ENCODE data around the gene S1PR2. TPM values are rescaled to one million over a fixed set of nuclear protein-coding genes. Genes with fewer than 3 reads are reported as not detected.

The S1PR2 gene
- total and polyA plus RNA-seq, 4 donors = 3.3 to 14.3 (median 7.0) TPM

DNA sequence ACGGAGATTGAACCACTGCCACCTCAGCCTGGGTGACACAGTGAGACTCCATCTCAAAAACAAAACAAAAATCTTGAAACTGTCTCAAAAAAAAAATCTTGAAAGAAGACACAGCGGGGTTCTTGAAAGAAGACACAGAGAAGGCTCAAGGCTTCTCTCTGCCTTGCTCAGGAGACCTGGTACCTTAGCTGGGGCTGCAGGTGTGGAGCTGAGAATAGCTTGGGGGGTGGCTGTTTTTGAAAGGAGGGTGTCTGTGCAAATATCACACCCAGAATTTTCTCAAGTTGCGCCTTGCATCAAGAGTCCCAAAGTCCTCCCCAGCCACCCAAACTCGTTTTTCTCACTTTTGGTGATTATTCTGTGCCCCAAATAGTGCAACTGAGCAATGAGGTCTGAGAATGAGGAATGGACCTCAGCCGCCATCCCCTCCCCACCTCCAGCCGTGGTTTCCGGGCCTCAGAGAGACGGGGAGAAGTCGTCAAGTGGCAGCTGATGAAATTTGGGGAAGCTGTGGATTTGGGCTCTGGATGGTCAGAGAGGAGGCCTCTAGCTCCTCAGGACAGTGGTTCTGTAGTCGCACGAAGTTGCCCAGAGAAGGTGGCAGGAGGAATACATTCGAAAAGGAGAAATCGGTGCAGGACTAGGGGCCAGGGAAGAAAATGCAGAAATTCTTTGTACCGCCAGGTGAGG, 8.8 kb downstream of the S1PR2 start:
- Histone ChIP-seq H3K27me3 (ENCODE audit: control insufficient read depth in 1 of 2, insufficient read depth in 2 of 2, low read length in 1 of 2) (no peaks in the 10 kb centered on the region), H3K36me3 (ENCODE audit: control insufficient read depth in 1 of 2, insufficient read depth in 2 of 2, low read length in 1 of 2) (no peaks in the 10 kb centered on the region), H3K4me3 (ENCODE audit: low read length in 2 of 2) (no peak overlapping the region), H3K4me1 (ENCODE audit: control insufficient read depth in 1 of 2, insufficient read depth in 2 of 2, low read length in 2 of 2) (no peaks in the 10 kb centered on the region), H3K9me3 (ENCODE audit: control insufficient read depth, low read length) (no peaks in the 10 kb centered on the region), H3K27ac (ENCODE audit: low read depth in 1 of 2, low read length in 2 of 2) (no peak overlapping the region)
- DNase-seq = peak in 1 of 2 donors; percentile 59
- 87 to 91% methylated on average over 14 of the region's 14 CpGs for WGBS, 2 donors
- intact Hi-C loops (cut with DNase I) = no loop called here
- ATAC-seq (ENCODE audit: low FRiP score) = no peak

DNA sequence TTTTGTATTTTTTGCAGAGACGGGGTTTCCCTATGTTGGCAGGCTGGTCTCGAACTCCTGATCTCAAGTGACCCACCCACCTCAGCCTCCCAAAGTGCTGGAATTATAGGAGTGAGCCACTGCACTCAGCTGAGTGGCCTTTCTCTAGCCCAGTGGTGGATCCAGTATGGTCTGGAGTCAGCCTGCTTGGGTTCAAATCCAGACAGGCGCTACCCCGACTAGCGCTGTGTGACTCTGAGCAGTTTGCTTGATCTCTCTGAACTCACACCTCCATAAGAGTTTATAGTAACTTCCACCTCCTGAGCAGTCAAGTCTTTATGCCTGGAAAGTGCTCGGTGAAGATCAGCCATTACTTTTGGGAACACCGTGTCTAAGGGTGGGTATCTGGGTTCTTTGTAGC, 10.4 kb downstream of the S1PR2 start:
- Histone ChIP-seq H3K27ac (ENCODE audit: low read depth in 1 of 2, low read length in 2 of 2) (no peak overlapping the region), H3K4me3 (ENCODE audit: low read length in 2 of 2) (no peak overlapping the region), H3K27me3 (ENCODE audit: control insufficient read depth in 1 of 2, insufficient read depth in 2 of 2, low read length in 1 of 2) (no peaks in the 10 kb centered on the region), H3K4me1 (ENCODE audit: control insufficient read depth in 1 of 2, insufficient read depth in 2 of 2, low read length in 2 of 2) (no peaks in the 10 kb centered on the region), H3K36me3 (ENCODE audit: control insufficient read depth in 1 of 2, insufficient read depth in 2 of 2, low read length in 1 of 2) (no peaks in the 10 kb centered on the region), H3K9me3 (ENCODE audit: control insufficient read depth, low read length) (no peaks in the 10 kb centered on the region)
- intact Hi-C loops (cut with DNase I) = no loop called here
- DNase-seq (no peak), ATAC-seq (ENCODE audit: low FRiP score) (no peak)
- WGBS, 2 donors = 91 to 92% methylated on average over 7 of the region's 7 CpGs

DNA sequence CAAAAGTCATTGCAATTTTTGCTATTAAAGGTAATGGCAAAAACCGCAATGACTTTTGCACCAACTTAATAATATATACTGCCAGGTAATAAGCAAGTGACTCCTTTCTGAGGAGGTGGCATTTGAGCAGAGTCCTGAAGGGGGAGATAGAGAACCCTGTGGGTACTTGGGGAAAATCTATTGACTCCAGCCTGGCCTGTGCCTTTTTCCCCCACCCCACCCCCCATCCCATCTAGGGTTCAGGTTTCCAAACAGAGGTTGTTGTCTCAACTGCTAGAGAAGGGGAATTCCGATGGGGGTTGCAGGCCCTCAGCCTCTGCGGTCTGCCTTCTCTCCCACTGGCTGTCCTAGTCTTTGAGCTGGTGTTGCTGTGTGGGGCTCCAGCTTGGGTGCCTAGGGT, 11.5 kb downstream of the S1PR2 start:
- Histone ChIP-seq H3K27ac (ENCODE audit: low read depth in 1 of 2, low read length in 2 of 2) (no peak overlapping the region), H3K4me3 (ENCODE audit: low read length in 2 of 2) (no peak overlapping the region), H3K27me3 (ENCODE audit: control insufficient read depth in 1 of 2, insufficient read depth in 2 of 2, low read length in 1 of 2) (no peaks in the 10 kb centered on the region), H3K36me3 (ENCODE audit: control insufficient read depth in 1 of 2, insufficient read depth in 2 of 2, low read length in 1 of 2) (no peaks in the 10 kb centered on the region), H3K4me1 (ENCODE audit: control insufficient read depth in 1 of 2, insufficient read depth in 2 of 2, low read length in 2 of 2) (no peaks in the 10 kb centered on the region), H3K9me3 (ENCODE audit: control insufficient read depth, low read length) (no peaks in the 10 kb centered on the region)
- DNase-seq = no peak
- ATAC-seq (ENCODE audit: low FRiP score) = no peak
- WGBS, 2 donors = 25 to 29% methylated on average over 3 of the region's 3 CpGs
- intact Hi-C loops (cut with DNase I) = no loop called here

DNA sequence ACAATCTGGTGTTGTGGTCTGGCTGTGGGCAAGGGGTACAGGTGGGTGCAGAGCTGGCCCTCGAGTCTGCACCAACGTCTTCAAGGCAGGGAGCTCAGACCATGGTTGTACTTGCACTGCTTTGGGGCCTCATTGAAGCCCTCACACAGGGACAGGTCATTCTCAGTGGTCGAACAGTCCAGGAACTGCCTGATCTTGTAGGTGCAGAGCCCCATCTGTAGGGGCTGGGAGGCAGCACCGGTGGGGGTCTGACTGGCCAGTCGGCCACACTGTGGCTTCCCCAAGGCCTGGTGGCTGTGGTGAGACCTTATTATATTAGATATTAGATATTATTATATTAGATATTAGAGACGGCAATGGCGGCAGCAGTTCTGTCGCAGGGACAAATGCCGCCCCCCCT, 14.0 kb downstream of the S1PR2 start:
- no peak overlapping the region for H3K4me3 ChIP-seq (ENCODE audit: low read length in 2 of 2)
- ATAC-seq (ENCODE audit: low FRiP score) (no peak), DNase-seq (no peak)
- WGBS, 2 donors = 90 to 91% methylated on average over 9 of the region's 9 CpGs
- no peak overlapping the region for H3K27ac ChIP-seq (ENCODE audit: low read depth in 1 of 2, low read length in 2 of 2)
- no peaks in the 10 kb centered on the region for H3K9me3 ChIP-seq (ENCODE audit: control insufficient read depth, low read length)
- no peaks in the 10 kb centered on the region for H3K36me3 ChIP-seq (ENCODE audit: control insufficient read depth in 1 of 2, insufficient read depth in 2 of 2, low read length in 1 of 2)
- no peaks in the 10 kb centered on the region for H3K4me1 ChIP-seq (ENCODE audit: control insufficient read depth in 1 of 2, insufficient read depth in 2 of 2, low read length in 2 of 2)
- intact Hi-C loops (cut with DNase I) = no loop called here
- H3K27me3 ChIP-seq (ENCODE audit: control insufficient read depth in 1 of 2, insufficient read depth in 2 of 2, low read length in 1 of 2) = no peaks in the 10 kb centered on the region

DNA sequence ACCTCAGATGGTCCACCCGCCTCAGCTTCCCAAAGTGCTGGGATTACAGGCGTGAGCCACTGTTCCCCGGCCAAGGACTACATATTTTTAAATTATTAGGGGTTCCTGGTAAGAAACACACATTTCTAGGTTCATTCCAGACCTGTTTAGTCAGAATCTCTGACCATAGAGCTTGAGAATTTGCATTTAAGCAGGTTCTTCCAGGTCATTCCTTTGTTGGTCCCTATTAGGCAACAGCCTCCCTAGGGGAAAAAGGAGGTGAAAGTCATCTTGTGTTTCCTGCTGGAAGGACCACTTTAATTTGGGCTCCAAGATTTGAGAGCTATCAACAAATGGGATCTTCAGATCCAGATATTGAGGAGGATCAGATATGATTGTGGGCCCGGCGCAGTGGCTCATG, 16.3 kb downstream of the S1PR2 start:
- Histone ChIP-seq H3K27me3 (ENCODE audit: control insufficient read depth in 1 of 2, insufficient read depth in 2 of 2, low read length in 1 of 2) (no peaks in the 10 kb centered on the region), H3K36me3 (ENCODE audit: control insufficient read depth in 1 of 2, insufficient read depth in 2 of 2, low read length in 1 of 2) (no peaks in the 10 kb centered on the region), H3K4me3 (ENCODE audit: low read length in 2 of 2) (no peak overlapping the region), H3K9me3 (ENCODE audit: control insufficient read depth, low read length) (no peaks in the 10 kb centered on the region), H3K27ac (ENCODE audit: low read depth in 1 of 2, low read length in 2 of 2) (no peak overlapping the region), H3K4me1 (ENCODE audit: control insufficient read depth in 1 of 2, insufficient read depth in 2 of 2, low read length in 2 of 2) (no peaks in the 10 kb centered on the region)
- DNase-seq (no peak), ATAC-seq (ENCODE audit: low FRiP score) (no peak)
- WGBS, 2 donors = 87 to 89% methylated on average over 5 of the region's 5 CpGs
- intact Hi-C loops (cut with DNase I) = no loop called here

DNA sequence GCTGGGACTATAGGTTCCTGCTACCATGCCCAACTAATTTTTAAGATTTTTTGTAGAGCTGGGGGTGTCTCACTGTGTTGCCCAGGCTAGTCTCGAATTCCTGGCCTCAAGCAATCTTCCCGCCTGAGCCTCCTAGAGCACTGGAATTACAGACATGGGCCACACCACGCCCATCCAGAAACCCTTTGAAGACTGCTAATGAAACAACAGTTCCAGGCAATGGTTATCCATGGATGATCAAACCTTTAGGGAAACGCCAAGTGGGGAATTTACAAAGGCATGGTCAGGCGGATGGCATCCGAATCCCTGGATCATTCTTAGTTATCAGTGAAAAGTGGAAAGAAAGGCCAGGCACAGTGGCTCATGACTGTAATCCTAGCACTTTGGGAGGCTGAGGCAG, 19.4 kb downstream of the S1PR2 start:
- 90 to 93% methylated on average over 6 of the region's 6 CpGs for WGBS, 2 donors
- DNase-seq (no peak), ATAC-seq (ENCODE audit: low FRiP score) (no peak)
- Histone ChIP-seq H3K4me3 (ENCODE audit: low read length in 2 of 2) (no peak overlapping the region), H3K4me1 (ENCODE audit: control insufficient read depth in 1 of 2, insufficient read depth in 2 of 2, low read length in 2 of 2) (no peaks in the 10 kb centered on the region), H3K27me3 (ENCODE audit: control insufficient read depth in 1 of 2, insufficient read depth in 2 of 2, low read length in 1 of 2) (no peaks in the 10 kb centered on the region), H3K36me3 (ENCODE audit: control insufficient read depth in 1 of 2, insufficient read depth in 2 of 2, low read length in 1 of 2) (no peaks in the 10 kb centered on the region), H3K27ac (ENCODE audit: low read depth in 1 of 2, low read length in 2 of 2) (no peak overlapping the region), H3K9me3 (ENCODE audit: control insufficient read depth, low read length) (peaks cover 2% of the 10 kb centered on the region)
- intact Hi-C loops (cut with DNase I) = no loop called here

DNA sequence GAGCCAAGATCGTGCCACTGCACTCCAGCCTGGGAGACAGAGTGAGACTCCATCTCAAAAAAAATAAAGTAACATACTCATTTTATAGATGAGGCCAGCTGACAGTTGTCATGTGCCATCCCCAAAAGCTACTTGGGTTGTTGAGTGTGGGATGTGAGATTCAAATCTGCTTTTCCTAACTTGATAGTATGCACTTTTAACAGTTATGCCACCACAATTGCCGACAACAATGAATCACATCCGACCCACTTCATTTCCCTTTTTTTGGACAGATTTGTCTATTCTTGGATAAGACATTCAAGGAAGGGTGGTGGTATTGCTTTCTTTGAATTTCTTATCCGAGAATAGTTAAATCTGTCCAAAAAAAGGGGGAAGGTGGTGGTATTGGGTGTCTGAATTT, 20.1 kb downstream of the S1PR2 start:
- H3K36me3 ChIP-seq (ENCODE audit: control insufficient read depth in 1 of 2, insufficient read depth in 2 of 2, low read length in 1 of 2) = no peaks in the 10 kb centered on the region
- intact Hi-C loops (cut with DNase I) = no loop called here
- 88 to 91% methylated on average over 4 of the region's 4 CpGs for WGBS, 2 donors
- H3K27me3 ChIP-seq (ENCODE audit: control insufficient read depth in 1 of 2, insufficient read depth in 2 of 2, low read length in 1 of 2) = no peaks in the 10 kb centered on the region
- ATAC-seq (ENCODE audit: low FRiP score) = no peak
- DNase-seq = no peak
- H3K4me3 ChIP-seq (ENCODE audit: low read length in 2 of 2) = no peak overlapping the region
- H3K27ac ChIP-seq (ENCODE audit: low read depth in 1 of 2, low read length in 2 of 2) = no peak overlapping the region
- peaks cover 2% of the 10 kb centered on the region for H3K9me3 ChIP-seq (ENCODE audit: control insufficient read depth, low read length)
- no peaks in the 10 kb centered on the region for H3K4me1 ChIP-seq (ENCODE audit: control insufficient read depth in 1 of 2, insufficient read depth in 2 of 2, low read length in 2 of 2)

DNA sequence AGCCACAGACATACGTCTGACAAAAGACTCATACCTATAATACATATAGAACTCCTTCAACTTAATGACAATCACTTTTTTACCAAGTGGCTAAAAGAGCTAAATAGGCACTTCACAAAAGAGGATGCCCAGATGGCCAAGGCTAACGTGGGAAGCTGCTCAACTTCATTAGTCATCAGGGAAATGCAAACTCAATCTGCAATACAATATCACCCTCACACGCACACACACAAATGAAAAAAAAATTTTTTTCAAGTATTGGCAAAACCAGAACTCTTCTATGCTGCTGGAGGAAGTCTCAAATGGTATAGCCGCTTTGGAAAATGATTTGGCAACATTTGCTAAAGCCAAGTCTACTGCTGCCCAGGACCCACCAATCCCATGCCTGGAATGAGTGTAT, 21.8 kb downstream of the S1PR2 start:
- Histone ChIP-seq H3K4me3 (ENCODE audit: low read length in 2 of 2) (no peak overlapping the region), H3K27ac (ENCODE audit: low read depth in 1 of 2, low read length in 2 of 2) (no peak overlapping the region), H3K4me1 (ENCODE audit: control insufficient read depth in 1 of 2, insufficient read depth in 2 of 2, low read length in 2 of 2) (no peaks in the 10 kb centered on the region), H3K36me3 (ENCODE audit: control insufficient read depth in 1 of 2, insufficient read depth in 2 of 2, low read length in 1 of 2) (no peaks in the 10 kb centered on the region), H3K9me3 (ENCODE audit: control insufficient read depth, low read length) (peaks cover 2% of the 10 kb centered on the region), H3K27me3 (ENCODE audit: control insufficient read depth in 1 of 2, insufficient read depth in 2 of 2, low read length in 1 of 2) (no peaks in the 10 kb centered on the region)
- WGBS, 2 donors = 72 to 73% methylated on average over 4 of the region's 4 CpGs
- DNase-seq = no peak
- ATAC-seq (ENCODE audit: low FRiP score) = no peak
- intact Hi-C loops (cut with DNase I) = no loop called here

DNA sequence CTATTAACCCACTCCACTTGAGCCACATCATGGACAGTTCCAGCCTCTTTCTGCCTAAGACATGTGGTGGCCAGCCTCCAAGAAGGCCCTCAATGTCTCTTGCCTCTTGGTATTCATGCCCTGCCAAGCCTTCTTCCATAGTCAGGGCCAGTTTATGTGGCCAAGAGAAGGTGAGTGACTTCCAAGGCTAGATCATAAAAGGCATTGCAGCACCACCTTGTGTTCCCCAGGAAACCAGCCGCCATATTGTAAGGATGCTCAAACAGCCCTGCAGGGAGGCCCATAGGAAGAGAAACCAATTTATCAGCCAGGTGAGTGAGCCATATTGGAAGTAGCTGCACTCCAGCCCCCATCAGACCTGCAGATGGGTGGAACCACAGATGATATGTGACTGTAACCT, 24.1 kb downstream of the S1PR2 start:
- no peaks in the 10 kb centered on the region for H3K4me1 ChIP-seq (ENCODE audit: control insufficient read depth in 1 of 2, insufficient read depth in 2 of 2, low read length in 2 of 2)
- H3K9me3 ChIP-seq (ENCODE audit: control insufficient read depth, low read length) = peaks cover 2% of the 10 kb centered on the region
- no peak for DNase-seq
- no peaks in the 10 kb centered on the region for H3K36me3 ChIP-seq (ENCODE audit: control insufficient read depth in 1 of 2, insufficient read depth in 2 of 2, low read length in 1 of 2)
- no peak for ATAC-seq (ENCODE audit: low FRiP score)
- no peaks in the 10 kb centered on the region for H3K27me3 ChIP-seq (ENCODE audit: control insufficient read depth in 1 of 2, insufficient read depth in 2 of 2, low read length in 1 of 2)
- no peak overlapping the region for H3K27ac ChIP-seq (ENCODE audit: low read depth in 1 of 2, low read length in 2 of 2)
- intact Hi-C loops (cut with DNase I) = no loop called here
- H3K4me3 ChIP-seq (ENCODE audit: low read length in 2 of 2) = no peak overlapping the region
- 96 to 98% methylated on average over 1 of the region's 1 CpG for WGBS, 2 donors

Data from aorta (tissue), 5 donors.